ENCODE results near the gene GPC3.

GRCh38 chrX:133907606-133908005 is 77.8 kb downstream of the GPC3 start:
- TF ChIP-seq EZH2 (IDR thresholded peaks at IDR 0.05) = no peak
- TF ChIP-seq CTCF (IDR thresholded peaks at IDR 0.05) = no peak
